HuH-7 (cell line): Measurements from ENCODE around the gene GIGYF1.
"Not testable (repeated sequence)": the region's sequence is repeated elsewhere in the genome, so short reads cannot be mapped to it uniquely, and the experiment has no call there.

Experiments
- DNase-seq: peaks from one replicate; pipeline ENCODE4 v3.0.0; 2011; ENCODE audit warnings: low spot score

The GIGYF1 gene

GRCh38 chr7:100706672-100707311 is 12.7 kb upstream of the GIGYF1 start:
- DNase-seq, result no peak

GRCh38 chr7:100705753-100706671 is 12.0 kb upstream of the GIGYF1 start, which contains the start of gene POP7:
Gene POP7, plus strand, starts transcription at chr7:100706121. Its CDS starts 710 bp downstream, at chr7:100706831.
- DNase-seq, result peak; percentile 90

- DNase-seq, result peak; percentile 94
These were observed 11.3 kb upstream of the GIGYF1 start for GRCh38 chr7:100705320-100705752.

- not testable (repeated sequence) for DNase-seq
These were observed 7.0 kb upstream of the GIGYF1 start for GRCh38 chr7:100701089-100701488.

- no peak for DNase-seq
These were observed 5.0 kb upstream of the GIGYF1 start for GRCh38 chr7:100699018-100699417.

GRCh38 chr7:100696123-100696521 is 2.1 kb upstream of the GIGYF1 start:
- DNase-seq, result no peak

GRCh38 chr7:100693312-100694097 is 545 bp downstream of the GIGYF1 start:
- DNase-seq, result no peak

GRCh38 chr7:100692578-100692961 is 1.5 kb downstream of the GIGYF1 start:
- no peak for DNase-seq

GRCh38 chr7:100691676-100692577 is 2.1 kb downstream of the GIGYF1 start:
- DNase-seq, result peak; percentile 98

GRCh38 chr7:100689230-100690135 is 4.6 kb downstream of the GIGYF1 start:
- no peak for DNase-seq

- no peak for DNase-seq
These were observed 5.7 kb downstream of the GIGYF1 start for GRCh38 chr7:100688326-100688860.

GRCh38 chr7:100687751-100688300 is 6.2 kb downstream of the GIGYF1 start:
- no peak for DNase-seq

- DNase-seq, result no peak
These were observed 6.8 kb downstream of the GIGYF1 start for GRCh38 chr7:100687261-100687660.

- no peak for DNase-seq
These were observed 7.2 kb downstream of the GIGYF1 start for GRCh38 chr7:100686822-100687211.

- no peak for DNase-seq
These were observed 7.7 kb downstream of the GIGYF1 start for GRCh38 chr7:100686201-100686821.

- no peak for DNase-seq
These were observed 8.4 kb downstream of the GIGYF1 start for GRCh38 chr7:100685631-100686145.

- DNase-seq, result no peak
These were observed 8.9 kb downstream of the GIGYF1 start for GRCh38 chr7:100685049-100685605.

- DNase-seq, result no peak
These were observed 9.5 kb downstream of the GIGYF1 start for GRCh38 chr7:100684534-100685042.
